ENCODE results near the gene GPR62.
A peak's percentile ranks its signal among the peaks of the same experiment; 100 is the strongest.
"Not testable (repeated sequence)": the region's sequence is repeated elsewhere in the genome, so short reads cannot be mapped to it uniquely, and the experiment has no call there.

Gene GPR62

DNA sequence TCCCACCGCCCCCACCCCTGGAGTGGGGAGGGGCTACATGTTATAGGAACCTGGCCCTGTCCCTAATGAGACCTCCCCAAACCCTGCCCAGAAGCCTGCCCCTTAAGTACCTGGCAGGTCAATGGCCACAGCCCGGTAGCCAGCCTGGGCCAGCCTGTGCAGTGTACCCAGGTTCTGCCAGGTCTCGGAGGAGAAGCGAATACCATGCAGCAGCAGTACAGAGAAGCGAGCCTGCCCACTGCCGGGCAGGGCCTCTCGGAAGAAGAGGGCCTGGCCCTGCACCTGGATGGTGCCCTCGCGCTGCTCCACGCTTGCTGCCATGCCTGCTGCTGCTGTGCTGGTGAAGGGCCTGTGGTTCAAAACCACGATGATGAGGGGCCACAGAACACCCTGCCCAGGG is 16.2 kb downstream of the GPR62 start:
- ATAC-seq, result no peak

- peak; percentile 15 to 18 for ATAC-seq
These were observed 19.2 kb downstream of the GPR62 start for GRCh38 chr3:51974277-51974962.

DNA sequence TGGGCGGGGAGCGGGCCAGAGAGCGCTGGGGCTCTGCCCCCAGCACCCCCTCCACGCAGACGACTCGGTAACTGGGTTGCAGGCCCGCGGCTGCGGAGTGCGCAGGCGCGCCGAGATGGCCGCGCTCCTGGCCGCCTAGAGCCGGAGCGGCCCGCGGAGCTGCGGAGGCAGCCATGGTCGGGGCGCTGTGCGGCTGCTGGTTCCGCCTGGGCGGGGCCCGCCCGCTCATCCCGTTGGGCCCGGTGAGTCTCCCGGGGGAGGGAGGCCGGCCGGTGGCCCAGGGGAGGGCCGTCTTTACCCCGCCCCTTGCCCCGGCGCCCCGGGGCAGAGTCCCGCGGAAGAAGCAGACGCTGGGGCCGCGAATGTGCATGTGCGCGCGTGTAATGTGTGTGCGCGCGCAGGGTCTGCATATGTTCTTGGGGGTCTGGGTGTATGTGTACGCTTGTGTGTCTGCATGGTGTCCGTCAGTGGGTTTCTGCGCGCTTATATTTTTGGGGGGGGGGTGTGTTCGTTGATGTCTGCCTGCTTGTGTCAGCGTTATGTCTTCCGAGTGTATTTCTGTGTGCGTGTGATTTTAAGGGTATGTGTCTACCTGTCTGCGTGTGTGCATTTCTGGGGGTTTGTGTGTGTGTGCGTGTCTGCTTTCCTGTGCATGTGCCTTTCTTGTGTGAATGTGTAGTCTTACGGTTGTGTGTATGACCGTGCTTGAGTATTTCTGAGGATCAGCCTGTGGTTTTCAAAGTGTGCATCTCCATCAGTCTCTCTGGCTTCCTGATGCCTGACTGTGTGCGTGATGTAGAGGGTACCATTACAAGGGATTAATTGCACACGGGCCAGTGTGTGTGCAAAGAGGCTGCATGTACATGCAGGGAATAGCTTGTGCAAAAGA is 20.0 kb downstream of the GPR62 start, which contains the start of gene ABHD14A:
TSS of gene ABHD14A (plus strand) at position 102 of the 889 bp plus-strand sequence. CDS start at position 174, 72 bp downstream.
- ATAC-seq, result peak; percentile 79 to 83

DNA sequence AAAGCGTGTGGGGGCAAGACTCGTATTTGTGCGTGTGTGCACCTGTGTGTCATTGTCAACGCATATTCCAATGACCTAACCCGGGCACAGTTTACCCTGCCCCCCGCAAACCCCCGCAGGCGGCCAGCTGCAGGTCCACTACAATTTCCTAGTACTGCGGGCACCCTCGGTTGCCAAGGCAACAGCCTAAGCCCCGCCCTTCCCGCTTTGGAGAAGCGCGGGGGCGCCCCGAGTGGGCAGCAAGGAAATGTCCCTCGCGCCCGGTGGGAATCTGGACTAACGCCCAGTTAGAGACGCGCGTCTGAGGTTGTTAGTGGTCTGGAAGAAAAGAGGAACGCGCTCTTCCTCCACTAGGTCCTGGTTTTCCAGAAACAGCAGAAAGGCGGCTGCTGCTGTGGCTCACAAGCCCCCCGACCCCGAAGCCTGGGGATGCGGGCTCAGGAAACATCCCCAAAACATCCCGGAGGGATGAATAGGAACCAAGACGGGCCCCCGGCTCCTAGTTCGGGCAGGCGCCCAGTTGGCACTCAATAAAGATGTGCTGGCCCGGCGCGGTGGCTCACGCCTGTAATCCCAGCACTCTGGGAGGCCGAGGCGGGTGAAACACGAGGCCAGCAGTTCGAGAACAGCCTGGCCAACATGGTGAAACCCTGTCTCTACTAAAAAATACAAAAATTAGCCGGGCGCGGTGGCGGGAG is 20.8 kb downstream of the GPR62 start:
- ATAC-seq, result no peak

- no peak for ATAC-seq
These were observed 22.4 kb downstream of the GPR62 start for GRCh38 chr3:51977446-51978142.

GRCh38 chr3:51978143-51978502 is 22.9 kb downstream of the GPR62 start:
- no peak for ATAC-seq

DNA sequence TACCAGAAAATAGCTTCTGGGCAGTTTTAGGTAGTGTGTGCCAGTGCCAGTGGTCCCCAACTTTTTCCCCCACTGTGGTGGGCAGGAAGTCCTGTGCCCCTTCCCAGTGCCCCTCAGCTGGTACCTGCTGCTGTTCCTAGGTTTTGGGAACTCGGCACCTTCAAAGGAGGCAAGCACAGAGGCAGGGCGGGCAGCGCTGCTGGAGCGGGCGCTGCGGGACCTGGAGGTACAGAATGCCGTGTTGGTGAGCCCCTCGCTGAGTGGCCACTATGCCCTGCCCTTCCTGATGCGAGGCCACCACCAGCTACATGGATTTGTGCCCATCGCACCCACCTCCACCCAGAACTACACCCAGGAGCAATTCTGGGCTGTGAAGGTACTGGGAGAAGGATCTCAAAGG is 25.1 kb downstream of the GPR62 start:
- no peak for ATAC-seq

DNA sequence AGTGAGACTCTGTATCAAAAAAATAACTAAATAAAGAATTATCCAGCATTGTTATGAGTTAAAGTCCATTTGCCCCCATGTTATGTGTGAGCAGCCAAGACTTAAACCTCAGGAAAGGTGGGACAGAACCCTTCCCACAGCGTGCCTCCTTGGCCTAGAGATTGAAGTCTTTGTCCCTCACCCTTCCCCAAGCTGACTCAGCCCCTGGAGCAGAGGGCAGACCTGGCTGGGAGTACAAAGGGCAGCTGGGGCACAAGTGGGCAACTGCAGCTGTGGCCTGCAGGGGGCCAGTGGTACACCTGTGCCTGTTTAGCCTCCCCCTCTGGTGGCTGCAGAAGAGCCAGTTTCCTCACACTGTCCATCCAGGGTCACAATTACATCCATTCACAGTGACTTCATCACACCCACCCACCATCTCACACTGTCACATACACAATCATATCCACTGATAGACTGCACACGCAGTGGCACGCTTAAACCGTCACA is 27.2 kb downstream of the GPR62 start:
- ATAC-seq, result peak; percentile 22 to 31

DNA sequence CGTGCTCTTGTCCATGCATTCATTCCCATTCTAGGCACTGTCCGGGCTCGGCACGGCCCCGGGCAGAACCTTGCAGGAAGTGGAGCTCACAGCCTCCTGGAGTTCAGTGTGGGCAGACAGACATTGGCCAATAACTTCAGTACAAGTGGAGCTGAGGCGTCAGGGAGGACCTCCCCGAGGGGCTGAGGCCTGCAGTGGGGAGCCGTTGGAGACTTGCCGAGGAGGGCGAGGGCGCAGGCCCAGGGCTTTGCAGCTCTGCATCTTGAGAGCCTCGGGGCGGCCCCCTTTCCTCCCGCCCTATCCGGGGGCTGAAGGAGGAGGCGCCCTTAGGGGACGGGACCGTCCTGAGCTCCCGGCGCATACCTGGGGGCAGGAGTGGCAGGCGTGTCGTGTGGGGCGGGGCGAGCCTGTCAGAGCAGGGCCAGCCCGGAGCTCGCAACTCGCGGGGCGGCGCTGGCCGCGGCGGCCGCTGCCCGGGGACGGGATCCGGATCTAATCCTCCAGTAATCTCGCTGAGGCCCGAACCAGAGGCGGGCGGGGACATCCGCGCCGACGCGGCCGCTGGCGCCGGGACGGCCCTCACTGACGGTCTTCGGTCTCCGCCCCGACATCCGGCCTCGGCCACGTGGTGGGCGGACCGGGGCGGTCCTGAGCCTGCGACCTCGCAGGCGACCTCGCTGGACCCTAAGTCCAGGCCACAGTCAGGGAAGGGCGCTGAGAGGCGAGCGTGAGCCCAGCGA is 27.8 kb downstream of the GPR62 start, which contains the start of gene ACY1:
TSS of gene ACY1 (plus strand) at position 698 of the 740 bp plus-strand sequence. CDS start 530 bp downstream, outside the sequence.
- ATAC-seq, result peak; percentile 85

GRCh38 chr3:51983578-51984268 is 28.5 kb downstream of the GPR62 start:
- ATAC-seq, result peak in 1 of 2 donors; percentile 1

DNA sequence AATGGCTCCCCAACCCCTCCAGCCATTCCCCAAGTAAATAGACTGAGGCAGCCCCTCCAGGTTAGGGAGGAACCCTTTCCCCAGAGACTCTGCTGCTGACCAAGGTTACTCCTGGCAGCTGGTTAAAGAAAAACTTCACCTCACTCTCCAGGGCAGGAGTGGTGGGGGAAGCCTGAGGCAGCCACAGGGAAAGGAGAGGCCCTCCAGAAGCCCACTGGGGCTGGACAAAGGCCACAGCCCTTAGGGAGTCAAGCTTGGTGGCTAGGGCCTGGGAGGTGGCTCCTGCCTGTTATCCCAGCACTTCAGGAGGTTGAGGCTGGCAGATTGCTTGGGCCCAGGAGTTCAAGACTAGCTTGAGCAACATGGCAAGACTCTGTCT is 29.1 kb downstream of the GPR62 start:
- no peak for ATAC-seq

GRCh38 chr3:51985063-51985462 is 29.9 kb downstream of the GPR62 start:
- ATAC-seq, result no peak

- ATAC-seq, result no peak
These were observed 31.1 kb downstream of the GPR62 start for GRCh38 chr3:51986010-51986947.

GRCh38 chr3:51987568-51987967 is 32.4 kb downstream of the GPR62 start:
- no peak for ATAC-seq

GRCh38 chr3:51988286-51989146 is 33.3 kb downstream of the GPR62 start:
- ATAC-seq, result no peak

GRCh38 chr3:51990501-51990971 is 35.4 kb downstream of the GPR62 start:
- ATAC-seq, result not testable (repeated sequence)

DNA sequence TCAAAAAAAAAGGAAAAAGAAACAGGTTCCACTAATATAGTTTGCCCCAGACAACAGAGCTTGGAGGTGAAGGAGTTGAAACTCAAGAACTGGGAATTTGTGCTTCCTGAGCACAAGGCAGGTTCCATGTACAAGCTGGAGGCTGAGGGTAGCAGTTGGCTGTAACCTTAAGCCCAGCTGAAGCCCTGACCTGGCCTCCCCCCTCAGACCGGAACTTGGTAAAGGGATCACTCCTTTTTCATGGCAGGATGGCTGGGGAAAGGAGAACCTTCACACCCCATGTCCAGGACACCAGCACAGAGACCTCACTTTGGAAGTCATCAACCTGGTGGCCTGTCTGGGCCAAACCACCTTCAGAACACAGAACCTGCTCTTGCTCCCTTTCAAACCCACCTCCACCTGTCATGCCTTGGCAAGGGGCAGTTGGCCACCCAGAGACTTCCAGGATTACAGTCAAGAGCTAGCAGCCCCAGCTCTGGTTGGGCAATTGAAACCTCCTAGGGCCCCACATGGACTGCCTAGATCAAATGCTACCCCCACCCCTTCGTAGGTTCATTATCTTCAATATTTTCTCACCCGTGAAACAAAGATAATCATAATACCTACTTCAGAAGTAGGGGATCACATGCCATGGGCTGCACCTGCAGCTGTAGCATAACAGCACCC is 37.0 kb downstream of the GPR62 start:
- no peak for ATAC-seq

DNA sequence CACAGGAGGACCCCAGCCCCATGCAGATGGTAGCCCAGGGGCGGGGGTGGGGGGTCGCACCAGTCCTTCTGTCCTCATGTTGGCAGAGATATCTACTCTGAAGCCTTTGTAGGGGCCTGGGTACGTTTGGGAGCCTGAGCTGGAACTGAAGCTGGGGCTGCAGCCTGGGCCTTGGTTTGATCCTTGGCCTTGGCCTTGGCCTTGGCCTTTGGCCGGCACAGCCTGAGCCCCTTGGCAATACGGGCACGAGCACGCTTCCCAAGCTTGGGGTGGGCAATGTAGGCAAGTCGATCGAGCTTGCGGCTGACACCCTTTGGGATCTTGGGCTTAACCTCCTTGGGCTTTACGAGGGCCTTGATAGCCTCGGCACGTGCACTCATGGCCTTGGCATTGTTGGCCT is 38.5 kb downstream of the GPR62 start:
- not testable (repeated sequence) for ATAC-seq
